Epithelial cell of esophagus (primary cell): ENCODE measurements around the gene SLC26A11.

ENCODE experiments used
- DNase-seq: peaks from one replicate; pipeline ENCODE4 v3.0.0; 2010; ENCODE audit warnings: low read depth
- H3K4me3 ChIP-seq: 2 replicates; pipeline ENCODE4 v1.5.1; 2011; ENCODE audit warnings: mild to moderate bottlenecking, low read length, control low read depth
- CTCF ChIP-seq: IDR thresholded peaks from 2 replicates; pipeline ENCODE4 v1.5.1; 2011; ENCODE audit warnings: low read depth, mild to moderate bottlenecking, low read length, control low read depth, inconsistent platforms; ENCODE audit not compliant: insufficient read depth; ENCODE audit errors: missing control alignments

SLC26A11 gene

DNA sequence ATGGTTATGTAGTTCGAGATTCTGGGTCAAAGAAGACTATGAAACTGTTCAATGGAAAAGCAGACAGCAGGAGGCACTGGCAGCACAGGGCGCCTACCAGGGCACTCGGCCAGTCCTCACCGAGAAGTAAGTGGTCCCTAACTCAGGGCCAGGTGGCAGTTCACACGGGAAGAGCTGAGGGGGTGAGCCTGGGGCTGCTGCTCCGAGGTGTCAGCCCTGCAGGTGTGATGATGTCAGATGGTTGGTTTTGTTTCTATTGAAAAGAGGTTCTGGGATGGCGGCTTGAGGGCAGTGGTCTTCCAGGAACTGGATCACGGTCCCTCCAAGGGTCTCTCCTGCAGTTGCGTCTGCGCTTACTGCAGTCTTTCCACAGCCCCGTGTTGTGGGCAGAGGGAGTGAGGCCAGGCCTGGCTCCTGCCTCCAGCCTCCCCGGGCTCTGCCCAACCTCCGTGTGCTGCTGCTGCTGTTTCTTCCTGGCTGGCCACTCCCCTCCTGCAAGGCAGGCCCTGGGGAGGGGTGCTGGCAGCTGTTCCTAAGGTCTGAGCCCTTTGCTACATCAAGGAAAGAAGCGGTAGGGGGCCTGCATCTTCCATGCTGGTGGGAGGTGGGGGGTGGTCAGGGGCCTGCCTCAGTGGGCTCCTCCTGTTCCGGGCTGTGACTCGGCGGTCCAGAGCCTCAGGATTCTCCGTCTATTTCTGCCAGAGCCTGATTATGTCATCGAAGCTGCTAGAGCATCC is 63.1 kb downstream of the SLC26A11 start:
- H3K4me3 ChIP-seq = no peak overlapping the region
- no peak for DNase-seq
- no peak for TF ChIP-seq CTCF

- H3K4me3 ChIP-seq = no peak overlapping the region
- no peak for TF ChIP-seq CTCF
- no peak for DNase-seq
Observed at GRCh38 chr17:80284631-80285030, 64.4 kb downstream of the SLC26A11 start.

- TF ChIP-seq CTCF = no peak
- H3K4me3 ChIP-seq = no peak overlapping the region
- no peak for DNase-seq
Observed at GRCh38 chr17:80285237-80285920, 65.2 kb downstream of the SLC26A11 start.

- no peak overlapping the region for H3K4me3 ChIP-seq
- TF ChIP-seq CTCF = no peak
- DNase-seq = no peak
Observed at GRCh38 chr17:80286638-80286960, 66.4 kb downstream of the SLC26A11 start.

DNA sequence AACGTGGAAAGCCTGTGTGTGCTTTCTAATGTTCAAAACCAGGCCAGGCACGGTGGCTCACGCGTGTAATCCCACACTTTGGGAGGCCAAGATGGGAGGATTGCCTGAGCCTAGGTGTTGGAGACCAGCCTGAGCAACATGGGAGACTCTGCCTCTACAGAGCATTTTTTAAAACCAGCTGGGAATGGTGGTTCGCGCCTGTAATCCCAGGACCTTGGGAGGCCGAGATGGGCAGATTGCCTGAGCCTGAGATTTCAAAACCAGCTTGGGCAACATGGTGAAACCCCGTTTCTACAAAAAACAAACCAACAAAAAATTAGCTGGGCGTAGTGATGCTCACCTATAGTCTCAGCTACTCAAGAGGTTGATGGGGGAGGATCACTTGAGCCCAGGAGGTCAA is 66.8 kb downstream of the SLC26A11 start:
- no peak for TF ChIP-seq CTCF

DNA sequence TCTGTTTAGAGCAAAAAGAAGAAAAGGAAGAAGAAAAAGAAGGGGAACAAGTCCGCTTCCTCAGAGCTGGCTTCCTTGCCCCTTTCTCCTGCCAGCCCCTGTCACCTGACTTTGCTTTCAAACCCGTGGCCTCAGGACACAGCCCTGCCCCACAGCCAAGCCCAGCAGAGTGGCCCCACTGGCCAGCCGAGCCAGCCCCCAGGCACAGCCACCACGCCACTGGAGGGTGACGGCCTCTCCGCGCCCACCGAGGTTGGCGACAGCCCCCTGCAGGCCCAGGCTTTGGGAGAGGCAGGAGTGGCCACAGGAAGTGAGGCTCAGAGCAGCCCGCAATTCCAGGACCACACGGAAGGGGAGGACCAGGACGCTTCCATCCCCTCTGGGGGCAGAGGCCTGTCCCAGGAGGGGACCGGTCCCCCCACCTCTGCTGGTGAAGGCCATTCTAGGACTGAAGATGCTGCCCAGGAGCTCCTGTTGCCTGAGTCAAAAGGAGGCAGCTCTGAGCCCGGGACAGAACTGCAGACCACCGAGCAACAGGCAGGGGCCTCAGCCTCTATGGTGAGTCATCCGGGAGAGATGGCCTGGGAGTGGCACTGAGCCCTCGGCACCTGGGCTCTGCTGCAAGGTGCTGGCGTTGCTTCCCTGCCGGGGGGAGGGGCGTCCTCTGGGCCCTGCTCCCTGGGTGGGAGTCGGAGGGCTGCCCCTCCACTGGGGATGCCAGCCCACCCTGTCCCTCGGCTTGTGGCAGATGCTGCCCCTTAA is 67.8 kb downstream of the SLC26A11 start:
- no peak overlapping the region for H3K4me3 ChIP-seq
- TF ChIP-seq CTCF = no peak
- DNase-seq = no peak

More for the DNA sequence above, 66.8 kb downstream of the SLC26A11 start:
- no peak overlapping the region for H3K4me3 ChIP-seq
- DNase-seq = no peak
